ENCODE data around the gene KIF4A.

KIF4A gene

GRCh38 chrX:70444326-70444945 is 154.5 kb downstream of the KIF4A start, which contains the start of gene DLG3:
TSS of gene DLG3 (plus strand) at chrX:70444835. CDS start at chrX:70445202, 367 bp downstream.
- peak; percentile 34 for DNase-seq

GRCh38 chrX:70444946-70445656 is 155.2 kb downstream of the KIF4A start:
- no peak for DNase-seq

GRCh38 chrX:70445951-70446350 is 156.0 kb downstream of the KIF4A start:
- DNase-seq = no peak

GRCh38 chrX:70446380-70447350 is 156.8 kb downstream of the KIF4A start:
- DNase-seq = no peak

- no peak for DNase-seq
Measured at GRCh38 chrX:70449457-70449966, 159.6 kb downstream of the KIF4A start.

GRCh38 chrX:70452143-70452733 is 162.3 kb downstream of the KIF4A start:
- DNase-seq = peak; percentile 66

- DNase-seq = no peak
Measured at GRCh38 chrX:70453024-70453618, 163.2 kb downstream of the KIF4A start.

- DNase-seq = peak; percentile 72
Measured at GRCh38 chrX:70454441-70455365, 164.8 kb downstream of the KIF4A start.

- DNase-seq = peak; percentile 7
Measured at GRCh38 chrX:70455366-70456202, 165.7 kb downstream of the KIF4A start.

GRCh38 chrX:70456256-70456655 is 166.4 kb downstream of the KIF4A start:
- DNase-seq = no peak

- DNase-seq = no peak
Measured at GRCh38 chrX:70461026-70461425, 171.1 kb downstream of the KIF4A start.

GRCh38 chrX:70464051-70464450 is 174.1 kb downstream of the KIF4A start:
- DNase-seq = no peak

GRCh38 chrX:70466968-70467367 is 177.1 kb downstream of the KIF4A start:
- DNase-seq = no peak

- DNase-seq = no peak
Measured at GRCh38 chrX:70468709-70469108, 178.8 kb downstream of the KIF4A start.

All from CD4-positive, alpha-beta T cell treated with Interleukin-6 for 4 hours (primary cell).